BLaER1 (cell line): Measurements from ENCODE around the gene F2RL1.
"Not testable (repeated sequence)": the region's sequence is repeated elsewhere in the genome, so short reads cannot be mapped to it uniquely, and the experiment has no call there.

ENCODE experiments used
- H3K27ac ChIP-seq: shearing (Covaris generic); formaldehyde crosslinking; 2 replicates; pipeline ENCODE4 v1.8.1; 2022
- H3K27me3 ChIP-seq: shearing (Covaris generic); formaldehyde crosslinking; 2 replicates; pipeline ENCODE4 v1.8.1; 2022
- H3K36me3 ChIP-seq: shearing (Covaris generic); formaldehyde crosslinking; 2 replicates; pipeline ENCODE4 v1.8.1; 2022
- H3K4me1 ChIP-seq: shearing (Covaris generic); formaldehyde crosslinking; 2 replicates; pipeline ENCODE4 v1.8.1; 2022
- H3K4me2 ChIP-seq: shearing (Covaris generic); formaldehyde crosslinking; 2 replicates; pipeline ENCODE4 v1.8.1; 2022
- H3K4me3 ChIP-seq: shearing (Covaris generic); formaldehyde crosslinking; 2 replicates; pipeline ENCODE4 v1.8.1; 2022
- H3K9ac ChIP-seq: shearing (Covaris generic); formaldehyde crosslinking; 2 replicates; pipeline ENCODE4 v1.8.1; 2022
- H3K9me3 ChIP-seq: shearing (Covaris generic); formaldehyde crosslinking; 2 replicates; pipeline ENCODE4 v1.8.1; 2022
- H4K20me1 ChIP-seq: shearing (Covaris generic); formaldehyde crosslinking; 2 replicates; pipeline ENCODE4 v1.8.1; 2022
- Cebpa-rat ChIP-seq: shearing (Covaris generic); IDR thresholded peaks from 2 replicates; pipeline ENCODE4 v1.8.1; 2022

The F2RL1 gene

GRCh38 chr5:76821136-76821535 lies 2.3 kb downstream of the F2RL1 start:
- Histone ChIP-seq H4K20me1 (no peaks in the 10 kb centered on the region; the same call in 1 of the 2 replicates), H3K4me3 (no peak overlapping the region), H3K4me1 (peaks cover 12% of the 10 kb centered on the region), H3K9me3 (peaks cover 17% of the 10 kb centered on the region), H3K36me3 (no peaks in the 10 kb centered on the region), H3K4me2 (no peak overlapping the region), H3K9ac (no peak overlapping the region), H3K27ac (no peak overlapping the region), H3K27me3 (peaks cover 51% of the 10 kb centered on the region)
- TF ChIP-seq Cebpa-rat = no peak

GRCh38 chr5:76822105-76822731 lies 3.4 kb downstream of the F2RL1 start:
- H3K9me3 ChIP-seq = peaks cover 17% of the 10 kb centered on the region
- not testable (repeated sequence) for H3K9ac ChIP-seq, H3K4me2 ChIP-seq, H4K20me1 ChIP-seq, H3K4me3 ChIP-seq, H3K27ac ChIP-seq, H3K36me3 ChIP-seq
- H3K27me3 ChIP-seq = peaks cover 47% of the 10 kb centered on the region
- peaks cover 12% of the 10 kb centered on the region for H3K4me1 ChIP-seq

GRCh38 chr5:76826416-76826815 lies 7.6 kb downstream of the F2RL1 start:
- H3K27ac ChIP-seq, H3K9me3 ChIP-seq, H3K36me3 ChIP-seq, H3K4me2 ChIP-seq, H3K27me3 ChIP-seq, H3K4me3 ChIP-seq, H4K20me1 ChIP-seq, H3K9ac ChIP-seq, H3K4me1 ChIP-seq: not testable (repeated sequence)

GRCh38 chr5:76831110-76831452 lies 12.3 kb downstream of the F2RL1 start:
- Histone ChIP-seq H3K4me3 (no peak overlapping the region), H4K20me1 (no peaks in the 10 kb centered on the region), H3K9ac (no peak overlapping the region), H3K27me3 (no peaks in the 10 kb centered on the region), H3K27ac (no peak overlapping the region), H3K9me3 (no peaks in the 10 kb centered on the region), H3K4me2 (no peak overlapping the region), H3K4me1 (no peaks in the 10 kb centered on the region), H3K36me3 (no peaks in the 10 kb centered on the region)
- no peak for TF ChIP-seq Cebpa-rat

- H3K27me3 ChIP-seq = no peaks in the 10 kb centered on the region
- no peaks in the 10 kb centered on the region for H3K9me3 ChIP-seq
- H3K36me3 ChIP-seq = no peaks in the 10 kb centered on the region
- no peak overlapping the region for H3K4me3 ChIP-seq
- TF ChIP-seq Cebpa-rat = no peak
- no peak overlapping the region for H3K4me2 ChIP-seq
- no peak overlapping the region for H3K27ac ChIP-seq
- H3K4me1 ChIP-seq = no peaks in the 10 kb centered on the region
- no peaks in the 10 kb centered on the region for H4K20me1 ChIP-seq
- H3K9ac ChIP-seq = no peak overlapping the region
Measured at GRCh38 chr5:76836181-76836580, 17.4 kb downstream of the F2RL1 start.

GRCh38 chr5:76836585-76836984 lies 17.8 kb downstream of the F2RL1 start:
- Histone ChIP-seq H3K27ac (no peak overlapping the region), H3K4me2 (no peak overlapping the region), H3K9ac (no peak overlapping the region), H4K20me1 (no peaks in the 10 kb centered on the region), H3K9me3 (no peaks in the 10 kb centered on the region), H3K27me3 (no peaks in the 10 kb centered on the region), H3K4me3 (no peak overlapping the region), H3K4me1 (no peaks in the 10 kb centered on the region), H3K36me3 (no peaks in the 10 kb centered on the region)
- TF ChIP-seq Cebpa-rat = no peak

GRCh38 chr5:76838481-76839261 lies 19.8 kb downstream of the F2RL1 start:
- Histone ChIP-seq H3K27ac (no peak overlapping the region), H3K27me3 (no peaks in the 10 kb centered on the region), H4K20me1 (no peaks in the 10 kb centered on the region), H3K36me3 (no peaks in the 10 kb centered on the region), H3K9ac (no peak overlapping the region), H3K4me2 (no peak overlapping the region), H3K9me3 (no peaks in the 10 kb centered on the region), H3K4me3 (no peak overlapping the region), H3K4me1 (no peaks in the 10 kb centered on the region)
- TF ChIP-seq Cebpa-rat = no peak

DNA sequence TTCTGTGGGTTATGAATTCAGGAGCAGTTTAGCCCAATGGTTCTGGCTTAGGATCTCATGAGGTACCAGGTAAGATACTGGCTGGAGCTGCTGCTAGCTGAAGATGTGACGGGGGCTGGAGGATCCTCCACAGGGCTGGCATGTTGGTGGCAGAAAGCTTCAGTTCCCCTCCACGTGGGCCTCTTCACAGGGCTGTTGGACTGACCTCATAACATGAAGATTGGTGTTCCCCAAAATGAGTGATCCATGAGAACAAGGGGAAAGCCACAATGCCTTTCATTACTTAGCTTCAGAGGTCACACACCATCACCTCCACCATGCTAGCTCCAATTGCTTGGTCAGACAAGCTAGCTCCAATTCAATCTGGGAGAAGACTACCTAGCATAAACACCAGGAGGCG lies 22.5 kb downstream of the F2RL1 start:
- Histone ChIP-seq H3K4me2 (no peak overlapping the region), H3K9ac (no peak overlapping the region), H3K4me1 (no peaks in the 10 kb centered on the region), H3K36me3 (no peaks in the 10 kb centered on the region), H4K20me1 (no peaks in the 10 kb centered on the region), H3K4me3 (no peak overlapping the region), H3K27me3 (no peaks in the 10 kb centered on the region), H3K9me3 (no peaks in the 10 kb centered on the region), H3K27ac (no peak overlapping the region)
- no peak for TF ChIP-seq Cebpa-rat

DNA sequence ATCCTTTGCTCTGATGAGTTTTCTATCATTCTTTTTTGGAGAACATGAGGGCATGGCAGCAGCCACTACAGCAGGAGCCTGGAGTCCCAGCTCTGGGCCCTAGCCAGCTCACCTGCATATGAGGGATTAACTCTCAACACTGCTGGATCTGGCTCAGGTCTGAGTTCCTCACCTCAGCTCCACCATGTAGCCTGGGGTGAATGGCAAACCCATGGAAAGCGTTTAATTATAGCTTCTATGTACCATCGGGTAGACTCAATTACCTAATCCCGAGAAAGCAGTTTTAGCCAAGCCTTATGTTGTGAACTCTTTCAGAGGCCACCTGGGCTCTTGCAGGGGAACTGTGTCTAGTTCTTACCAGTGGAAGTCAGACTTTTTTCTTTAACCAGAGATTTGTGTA lies 27.1 kb downstream of the F2RL1 start:
- H3K36me3 ChIP-seq = no peaks in the 10 kb centered on the region
- H3K4me1 ChIP-seq = no peaks in the 10 kb centered on the region
- H3K9me3 ChIP-seq = no peaks in the 10 kb centered on the region
- no peaks in the 10 kb centered on the region for H3K27me3 ChIP-seq
- H3K4me2 ChIP-seq = no peak overlapping the region
- H3K9ac ChIP-seq = no peak overlapping the region
- no peak overlapping the region for H3K27ac ChIP-seq
- no peak overlapping the region for H3K4me3 ChIP-seq
- no peak for TF ChIP-seq Cebpa-rat
- H4K20me1 ChIP-seq = no peaks in the 10 kb centered on the region

GRCh38 chr5:76849419-76850291 lies 30.8 kb downstream of the F2RL1 start, which contains the start of gene S100Z:
TSS of gene S100Z (plus strand) at chr5:76850014. CDS start at chr5:76875360, 25,346 bp downstream.
- no peak for TF ChIP-seq Cebpa-rat

More at GRCh38 chr5:76849419-76850291, 30.8 kb downstream of the F2RL1 start, which contains the start of gene S100Z:
- no peak within 1 kb of the TSS for H3K4me3 ChIP-seq
- peaks cover 10% of the 10 kb centered on the region for H3K9me3 ChIP-seq
- no peak within 1 kb of the TSS for H3K27ac ChIP-seq
- H3K9ac ChIP-seq = no peak within 1 kb of the TSS
- H4K20me1 ChIP-seq = no peaks in the 10 kb centered on the region
- H3K4me2 ChIP-seq = no peak within 1 kb of the TSS
- H3K4me1 ChIP-seq = peaks cover 17% of the 10 kb centered on the region
- 0 out of 2 replicates have a peak, but pooled peaks cover 1% of the 10 kb centered on the region for H3K36me3 ChIP-seq
- H3K27me3 ChIP-seq = no peaks in the 10 kb centered on the region
